Stimulated activated CD8-positive, alpha-beta memory T cell treated with anti-CD3 and anti-CD28 coated beads, Interleukin-12 subunit alpha, Interleukin-12 subunit beta, amount 100 ng/mL, for 24 hours (primary cell): Measurements from ENCODE around the gene CRLF1.

Experiments used
- DNase-seq: peaks from one replicate; pipeline ENCODE4 v3.0.0-alpha.2; 2020; ENCODE audit errors: extremely low read depth

The CRLF1 gene

GRCh38 chr19:18606281-18607225, at the start of gene CRLF1:
TSS of gene CRLF1 (minus strand) at chr19:18606799. CDS start at chr19:18606656, 143 bp downstream.
- DNase-seq, result no peak

DNA sequence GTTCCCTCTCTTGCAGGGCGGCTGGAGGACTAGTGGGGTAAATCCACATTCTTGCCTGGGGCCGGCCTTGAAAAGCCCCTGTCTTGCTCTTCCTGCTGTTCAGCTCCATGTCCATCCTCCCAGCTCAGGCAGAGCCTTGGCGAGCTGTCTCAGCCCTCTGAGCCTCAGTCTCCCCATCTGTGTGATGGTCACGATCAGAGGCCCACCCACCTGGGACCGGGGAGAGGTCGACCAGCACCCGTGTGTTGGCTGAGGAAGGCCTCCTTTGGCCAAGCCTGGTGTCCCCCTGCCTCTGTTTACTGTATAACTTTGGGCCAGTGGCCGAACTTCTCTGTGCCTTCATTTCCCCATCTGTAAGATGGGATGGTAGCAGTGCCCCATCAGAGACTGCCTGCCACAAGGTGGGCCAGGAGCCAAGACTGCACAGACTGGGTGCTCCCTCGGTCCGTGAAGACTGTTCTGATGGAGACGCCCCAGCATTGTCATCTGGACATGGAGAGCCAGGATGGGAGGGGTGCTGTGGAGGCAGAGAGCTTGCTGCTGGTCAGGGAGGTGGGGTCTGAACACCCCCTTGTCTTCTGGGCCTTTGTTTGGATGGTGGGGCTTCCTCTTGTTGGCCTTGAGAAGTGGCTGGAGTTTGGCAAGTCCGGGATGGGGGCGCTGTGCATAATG, 48.7 kb upstream of the CRLF1 start:
- DNase-seq, result no peak

DNA sequence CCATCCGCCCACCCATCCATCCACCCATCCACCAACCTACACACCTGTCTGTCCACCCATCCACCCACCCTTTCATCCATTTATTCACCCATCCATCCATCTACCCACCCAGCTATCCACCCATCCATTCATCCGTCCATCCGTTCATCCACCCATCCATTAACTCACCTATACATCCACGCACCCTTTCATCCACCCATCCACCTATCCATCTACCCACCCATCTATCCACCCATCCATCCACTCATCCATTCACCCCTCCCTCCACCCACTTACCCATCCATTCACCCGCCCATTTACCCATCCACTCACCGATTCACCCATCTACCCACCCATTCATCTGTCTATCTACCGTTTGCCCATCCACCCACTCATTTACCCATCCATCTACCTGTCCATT, 47.9 kb upstream of the CRLF1 start:
- no peak for DNase-seq

- no peak for DNase-seq
Measured at GRCh38 chr19:18653853-18654252, 47.3 kb upstream of the CRLF1 start.

DNA sequence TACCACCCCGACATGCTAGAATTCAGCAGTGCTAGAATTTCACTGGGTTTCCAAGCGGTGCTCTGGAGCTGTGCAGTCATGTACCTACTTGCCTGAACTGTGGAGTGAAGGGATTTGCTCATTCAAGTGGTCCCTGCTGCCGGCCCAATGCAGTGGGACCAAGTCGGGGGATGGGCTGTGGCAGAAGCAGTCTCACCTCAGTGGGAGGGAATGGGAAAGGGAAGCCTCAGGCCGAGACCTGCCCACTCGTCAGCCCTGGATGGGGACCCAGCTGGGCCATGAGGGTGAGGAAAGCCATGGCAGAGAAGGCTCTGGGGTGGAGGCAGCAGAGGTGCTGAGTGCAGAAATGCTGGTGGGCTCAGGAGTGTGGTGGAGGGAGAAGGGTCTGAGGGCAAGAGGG, 45.1 kb upstream of the CRLF1 start:
- no peak for DNase-seq

GRCh38 chr19:18651300-18651699, 44.7 kb upstream of the CRLF1 start:
- no peak for DNase-seq

GRCh38 chr19:18650468-18651041, 44.0 kb upstream of the CRLF1 start:
- DNase-seq, result no peak

GRCh38 chr19:18650021-18650390, 43.4 kb upstream of the CRLF1 start:
- DNase-seq, result no peak

GRCh38 chr19:18649371-18650020, 42.9 kb upstream of the CRLF1 start:
- DNase-seq, result no peak

DNA sequence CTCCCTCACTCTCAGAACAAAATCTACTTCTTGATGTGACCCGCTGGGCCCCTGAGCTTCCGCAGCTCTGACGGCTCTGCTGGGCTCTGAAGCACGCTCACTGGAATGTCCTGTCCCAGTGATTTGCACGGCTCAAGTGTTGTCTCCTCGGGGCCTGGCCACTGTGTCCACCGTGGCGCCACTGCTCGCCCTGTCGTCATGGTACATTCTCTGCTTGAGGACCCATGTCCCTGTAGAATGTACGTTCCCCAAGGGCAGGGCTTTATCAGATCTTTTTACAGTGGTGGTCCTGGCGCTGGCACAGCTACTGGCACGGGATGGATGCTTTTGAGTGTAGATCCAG, 42.3 kb upstream of the CRLF1 start:
- DNase-seq, result no peak

DNA sequence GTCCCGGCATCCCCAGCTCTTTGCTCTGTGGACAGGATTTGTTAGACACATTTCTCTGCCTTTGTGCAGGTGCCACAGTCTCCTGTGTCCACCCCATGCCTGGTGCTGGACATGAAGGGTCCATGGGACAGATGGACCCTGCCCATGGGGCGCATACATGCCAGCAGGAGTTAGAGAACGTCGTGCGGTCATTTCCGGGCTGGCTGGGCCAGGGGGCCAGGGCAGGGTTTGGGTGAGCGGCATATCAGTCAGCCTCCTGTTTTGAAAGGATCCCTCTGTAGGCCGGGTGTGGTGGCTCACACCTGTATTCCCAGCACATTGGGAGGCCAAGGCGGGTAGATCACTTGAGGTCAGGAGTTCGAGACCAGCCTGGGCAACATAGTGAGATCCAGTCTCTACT, 41.2 kb upstream of the CRLF1 start:
- no peak for DNase-seq

- no peak for DNase-seq
Measured at GRCh38 chr19:18647371-18647767, 40.8 kb upstream of the CRLF1 start.

DNA sequence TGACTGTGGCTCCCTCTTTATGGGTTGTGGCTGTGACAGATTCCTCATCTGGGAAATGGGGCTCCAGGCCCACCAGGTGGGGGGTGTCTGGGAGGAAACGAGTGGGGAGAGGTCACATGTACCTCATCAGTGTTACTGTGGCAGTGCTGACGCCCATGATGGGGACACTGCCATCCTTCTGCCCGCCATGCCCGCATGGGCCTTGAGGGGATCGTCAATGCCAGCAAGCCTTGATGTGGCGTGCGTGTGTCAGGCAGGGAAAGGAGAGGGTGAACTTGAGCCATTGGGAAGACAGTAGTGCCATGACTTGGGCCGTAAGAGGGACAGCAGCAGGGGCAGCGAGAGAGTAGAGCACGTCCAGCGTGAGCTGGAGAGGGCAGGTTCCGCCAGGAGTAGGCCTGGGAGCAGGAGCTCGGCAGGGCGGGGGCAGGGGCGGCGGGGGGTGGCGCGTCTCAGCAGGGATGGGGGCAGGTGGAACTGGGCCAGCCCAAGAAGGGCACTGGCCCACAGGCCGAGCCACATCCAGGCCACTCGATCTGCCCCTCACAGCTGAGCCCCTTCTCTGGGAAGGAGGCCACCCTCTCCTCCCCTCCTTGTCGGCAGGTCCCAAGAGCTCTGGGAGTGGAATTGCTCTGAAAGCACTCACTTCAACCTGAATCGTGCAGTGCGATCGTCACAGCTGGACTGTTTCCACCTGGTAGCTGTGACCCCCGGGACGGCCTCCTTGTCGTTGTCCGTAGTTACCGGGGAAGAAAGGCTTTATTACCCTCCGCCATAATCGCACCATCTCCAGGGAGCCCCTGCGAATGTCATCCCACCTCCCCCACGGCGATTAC, 40.2 kb upstream of the CRLF1 start:
- no peak for DNase-seq

DNA sequence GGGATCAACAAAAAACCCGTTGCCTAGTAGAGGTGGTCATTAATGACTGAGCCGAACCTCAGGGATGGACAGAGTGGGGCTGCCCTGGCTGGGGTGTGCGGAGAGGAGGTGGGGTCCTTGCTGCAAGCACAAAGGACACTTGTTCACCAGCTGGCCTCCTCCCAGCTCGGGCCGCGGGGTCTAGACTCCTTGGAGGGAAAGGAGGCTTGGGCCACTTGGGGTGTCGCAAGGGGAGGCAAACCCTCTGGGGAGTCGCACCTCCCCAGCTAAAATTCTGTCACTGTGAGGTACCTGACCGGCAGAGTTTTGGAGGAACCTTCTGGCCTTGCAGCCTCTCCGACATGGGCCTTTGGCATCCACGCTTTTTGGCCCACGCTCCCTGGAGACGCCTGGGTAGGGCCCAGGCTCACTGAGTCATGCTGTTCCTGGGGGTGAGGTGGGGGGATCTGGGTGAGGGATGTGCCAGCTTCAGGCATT, 38.5 kb upstream of the CRLF1 start:
- no peak for DNase-seq

GRCh38 chr19:18644196-18645034, 37.8 kb upstream of the CRLF1 start:
- no peak for DNase-seq

GRCh38 chr19:18639706-18640243, 33.2 kb upstream of the CRLF1 start:
- no peak for DNase-seq

DNA sequence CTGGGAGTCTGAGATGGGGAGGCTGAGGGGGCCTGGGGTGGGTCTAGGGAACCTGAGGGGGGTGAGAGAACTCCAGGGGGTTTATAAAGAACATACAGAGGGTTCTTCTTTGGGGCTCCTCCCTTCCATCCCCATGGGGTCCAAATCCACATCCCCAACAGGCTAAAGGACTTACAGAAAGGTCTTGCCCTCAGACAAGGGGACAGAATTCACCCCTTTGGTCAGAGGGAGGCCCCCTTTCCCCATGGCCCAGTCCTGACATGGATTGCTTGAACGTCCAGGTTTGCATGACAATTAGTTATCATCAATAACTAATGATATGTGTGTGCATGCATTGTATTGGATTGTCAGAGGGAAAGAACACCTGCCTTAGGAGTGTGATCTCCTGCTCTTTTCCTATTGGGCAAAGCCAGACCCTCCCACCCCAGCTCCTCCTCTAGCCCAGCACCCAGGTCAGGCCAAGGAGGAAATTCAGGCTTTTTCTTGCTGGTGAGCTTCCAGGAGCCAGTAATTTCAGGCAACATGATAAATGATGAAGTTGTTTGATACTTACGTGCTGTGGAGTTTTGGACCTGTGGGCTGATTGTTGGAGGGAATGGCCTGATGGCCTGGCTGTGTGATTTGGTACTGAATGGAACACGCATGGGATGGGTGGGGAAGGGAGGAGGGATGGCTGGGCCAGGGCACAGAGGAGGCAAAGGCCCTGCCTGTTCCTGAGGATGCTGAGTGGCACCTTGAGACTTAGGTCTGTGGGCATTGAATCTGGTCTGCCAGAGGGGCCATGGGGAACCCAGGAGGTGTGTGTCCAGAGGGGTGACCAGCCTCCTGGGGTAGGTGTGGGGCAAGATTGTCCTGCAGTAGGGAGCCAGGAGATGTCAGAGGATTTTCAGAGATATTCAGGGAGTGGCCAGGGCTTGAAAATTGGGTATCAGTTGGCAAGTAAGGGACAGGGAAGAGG, 31.4 kb upstream of the CRLF1 start:
- DNase-seq, result no peak

- no peak for DNase-seq
Measured at GRCh38 chr19:18636969-18637629, 30.5 kb upstream of the CRLF1 start, which contains the start of gene KLHL26. TSS of gene KLHL26 (plus strand) at chr19:18637028. CDS start at chr19:18637055, 27 bp downstream.
